Rectal smooth muscle tissue (tissue), 1 donor: ENCODE measurements around the gene PLEKHO2.
"Not testable (repeated sequence)": the region's sequence is repeated elsewhere in the genome, so short reads cannot be mapped to it uniquely, and the experiment has no call there.

ENCODE experiments used
- H3K27ac ChIP-seq: one replicate; pipeline ENCODE4 v1.7.0; 2013; ENCODE audit warnings: low read depth, low read length, inconsistent platforms
- H3K27me3 ChIP-seq: one replicate; pipeline ENCODE4 v1.7.0; 2013; ENCODE audit warnings: low read length; ENCODE audit not compliant: control insufficient read depth, insufficient read depth
- H3K36me3 ChIP-seq: one replicate; pipeline ENCODE4 v1.7.0; 2013; ENCODE audit warnings: low read length; ENCODE audit not compliant: control insufficient read depth, insufficient read depth
- H3K4me1 ChIP-seq: one replicate; pipeline ENCODE4 v1.7.0; 2013; ENCODE audit warnings: low read length; ENCODE audit not compliant: control insufficient read depth, insufficient read depth
- H3K4me3 ChIP-seq: one replicate; pipeline ENCODE4 v1.7.0; 2013; ENCODE audit warnings: low read length
- H3K9ac ChIP-seq: one replicate; pipeline ENCODE4 v1.7.0; 2013; ENCODE audit warnings: low read length

Gene PLEKHO2

GRCh38 chr15:64841344-64842095, at the start of gene PLEKHO2:
Gene PLEKHO2, plus strand, starts transcription at chr15:64841915. Its CDS starts 102 bp downstream, at chr15:64842017.
- Histone ChIP-seq H3K4me3 (peak within 1 kb of the TSS; percentile 94), H3K27me3 (no peaks in the 10 kb centered on the region), H3K4me1 (peaks cover 25% of the 10 kb centered on the region)

GRCh38 chr15:64792282-64792681, 49.4 kb upstream of the PLEKHO2 start:
- no peaks in the 10 kb centered on the region for H3K4me1 ChIP-seq

More at GRCh38 chr15:64841344-64842095, at the start of gene PLEKHO2:
- no peaks in the 10 kb centered on the region for H3K36me3 ChIP-seq
- peak within 1 kb of the TSS; percentile 90 for H3K9ac ChIP-seq
- peak within 1 kb of the TSS; percentile 97 for H3K27ac ChIP-seq

GRCh38 chr15:64795299-64795698, 46.4 kb upstream of the PLEKHO2 start:
- not testable (repeated sequence) for H3K9ac ChIP-seq, H3K27ac ChIP-seq, H3K27me3 ChIP-seq, H3K4me3 ChIP-seq, H3K36me3 ChIP-seq, H3K4me1 ChIP-seq

More at GRCh38 chr15:64792282-64792681, 49.4 kb upstream of the PLEKHO2 start:
- Histone ChIP-seq H3K9ac (no peak overlapping the region), H3K27ac (no peak overlapping the region), H3K4me3 (no peak overlapping the region), H3K36me3 (no peaks in the 10 kb centered on the region), H3K27me3 (no peaks in the 10 kb centered on the region)

- H3K9ac ChIP-seq, H3K27me3 ChIP-seq, H3K27ac ChIP-seq, H3K4me1 ChIP-seq, H3K4me3 ChIP-seq, H3K36me3 ChIP-seq: not testable (repeated sequence)
These were observed 45.8 kb upstream of the PLEKHO2 start for GRCh38 chr15:64795921-64796320.

GRCh38 chr15:64798905-64799304, 42.8 kb upstream of the PLEKHO2 start:
- not testable (repeated sequence) for H3K36me3 ChIP-seq, H3K4me3 ChIP-seq, H3K4me1 ChIP-seq, H3K27me3 ChIP-seq, H3K27ac ChIP-seq, H3K9ac ChIP-seq

GRCh38 chr15:64800476-64800875, 41.2 kb upstream of the PLEKHO2 start:
- no peaks in the 10 kb centered on the region for H3K27me3 ChIP-seq
- no peak overlapping the region for H3K9ac ChIP-seq
- no peak overlapping the region for H3K4me3 ChIP-seq
- H3K36me3 ChIP-seq = no peaks in the 10 kb centered on the region
- H3K27ac ChIP-seq = peak overlapping the region; percentile 55
- H3K4me1 ChIP-seq = peaks cover 5% of the 10 kb centered on the region

- peaks cover 17% of the 10 kb centered on the region for H3K4me1 ChIP-seq
- no peaks in the 10 kb centered on the region for H3K27me3 ChIP-seq
- H3K27ac ChIP-seq = peak overlapping the region; percentile 64
- no peaks in the 10 kb centered on the region for H3K36me3 ChIP-seq
- H3K9ac ChIP-seq = no peak overlapping the region
- no peak overlapping the region for H3K4me3 ChIP-seq
These were observed 38.2 kb upstream of the PLEKHO2 start for GRCh38 chr15:64803526-64803925.

GRCh38 chr15:64804619-64805018, 37.1 kb upstream of the PLEKHO2 start:
- H3K9ac ChIP-seq = no peak overlapping the region
- no peaks in the 10 kb centered on the region for H3K27me3 ChIP-seq
- H3K27ac ChIP-seq = peak overlapping the region; percentile 59

GRCh38 chr15:64806509-64806908, 35.2 kb upstream of the PLEKHO2 start:
- H3K27ac ChIP-seq = peak overlapping the region; percentile 94
- H3K4me3 ChIP-seq = no peak overlapping the region
- H3K36me3 ChIP-seq = no peaks in the 10 kb centered on the region
- H3K27me3 ChIP-seq = no peaks in the 10 kb centered on the region
- H3K4me1 ChIP-seq = peaks cover 29% of the 10 kb centered on the region
- H3K9ac ChIP-seq = no peak overlapping the region

More at GRCh38 chr15:64804619-64805018, 37.1 kb upstream of the PLEKHO2 start:
- Histone ChIP-seq H3K4me3 (no peak overlapping the region), H3K36me3 (no peaks in the 10 kb centered on the region), H3K4me1 (peaks cover 23% of the 10 kb centered on the region)

GRCh38 chr15:64807051-64807749, 34.5 kb upstream of the PLEKHO2 start:
- H3K27ac ChIP-seq = peak overlapping the region; percentile 94
- H3K9ac ChIP-seq = no peak overlapping the region
- peak overlapping the region; percentile 18 for H3K4me3 ChIP-seq
- H3K4me1 ChIP-seq = peaks cover 25% of the 10 kb centered on the region
- no peaks in the 10 kb centered on the region for H3K27me3 ChIP-seq
- H3K36me3 ChIP-seq = no peaks in the 10 kb centered on the region

- Histone ChIP-seq H3K36me3 (no peaks in the 10 kb centered on the region), H3K4me3 (peak overlapping the region; percentile 18), H3K9ac (no peak overlapping the region), H3K4me1 (peaks cover 25% of the 10 kb centered on the region), H3K27ac (peak overlapping the region; percentile 94), H3K27me3 (no peaks in the 10 kb centered on the region)
These were observed 33.9 kb upstream of the PLEKHO2 start for GRCh38 chr15:64807751-64808222.

- no peaks in the 10 kb centered on the region for H3K27me3 ChIP-seq
- peak overlapping the region; percentile 74 for H3K27ac ChIP-seq
- no peaks in the 10 kb centered on the region for H3K36me3 ChIP-seq
- H3K4me1 ChIP-seq = peaks cover 25% of the 10 kb centered on the region
- H3K4me3 ChIP-seq = no peak overlapping the region
- H3K9ac ChIP-seq = no peak overlapping the region
These were observed 32.8 kb upstream of the PLEKHO2 start for GRCh38 chr15:64808785-64809453.
